Measurements from ENCODE around the gene CADM4.
A peak's percentile ranks its signal among the peaks of the same experiment; 100 is the strongest.

Gene CADM4

GRCh38 chr19:43634068-43634467 is 5.6 kb downstream of the CADM4 start:
- DNase-seq (ENCODE audit: low read depth in 3 of 3): no peak

- no peak for DNase-seq (ENCODE audit: low read depth in 3 of 3)
These were observed 6.1 kb downstream of the CADM4 start for GRCh38 chr19:43633520-43633919.

GRCh38 chr19:43631491-43631890 is 8.2 kb downstream of the CADM4 start:
- DNase-seq (ENCODE audit: low read depth in 3 of 3): no peak

GRCh38 chr19:43628646-43629326 is 10.9 kb downstream of the CADM4 start:
- no peak for DNase-seq (ENCODE audit: low read depth in 3 of 3)

GRCh38 chr19:43626838-43627237 is 12.8 kb downstream of the CADM4 start:
- no peak for DNase-seq (ENCODE audit: low read depth in 3 of 3)

GRCh38 chr19:43625918-43626579 is 13.6 kb downstream of the CADM4 start:
- peak in 1 of 3 donors; percentile 34 for DNase-seq (ENCODE audit: low read depth in 3 of 3)

GRCh38 chr19:43624933-43625332 is 14.7 kb downstream of the CADM4 start:
- DNase-seq (ENCODE audit: low read depth in 3 of 3): peak; percentile 74 to 89 (median 85)

- DNase-seq (ENCODE audit: low read depth in 3 of 3): no peak
These were observed 15.6 kb downstream of the CADM4 start for GRCh38 chr19:43623889-43624670.

GRCh38 chr19:43622956-43623355 is 16.7 kb downstream of the CADM4 start:
- no peak for DNase-seq (ENCODE audit: low read depth in 3 of 3)

GRCh38 chr19:43622070-43622469 is 17.6 kb downstream of the CADM4 start:
- DNase-seq (ENCODE audit: low read depth in 3 of 3): no peak

GRCh38 chr19:43620061-43621001 is 19.3 kb downstream of the CADM4 start:
- peak in 2 of 3 donors; percentile 78 to 80 for DNase-seq (ENCODE audit: low read depth in 3 of 3)

GRCh38 chr19:43619262-43620060 is 20.2 kb downstream of the CADM4 start, which contains the start of gene ZNF428:
ZNF428 (minus strand) TSS chr19:43619629; CDS start chr19:43614304, 5,325 bp downstream.
- DNase-seq (ENCODE audit: low read depth in 3 of 3): peak; percentile 77 to 85 (median 79)

- DNase-seq (ENCODE audit: low read depth in 3 of 3): peak in 2 of 3 donors; percentile 38 to 43
These were observed 20.8 kb downstream of the CADM4 start for GRCh38 chr19:43618921-43619261.

GRCh38 chr19:43616954-43617353 is 22.7 kb downstream of the CADM4 start:
- DNase-seq (ENCODE audit: low read depth in 3 of 3): no peak

- no peak for DNase-seq (ENCODE audit: low read depth in 3 of 3)
These were observed 23.3 kb downstream of the CADM4 start for GRCh38 chr19:43616306-43616705.

GRCh38 chr19:43612374-43612773 is 27.3 kb downstream of the CADM4 start:
- no peak for DNase-seq (ENCODE audit: low read depth in 3 of 3)

GRCh38 chr19:43611788-43612187 is 27.9 kb downstream of the CADM4 start, which contains the start of gene SRRM5:
SRRM5 (plus strand) TSS chr19:43612088; CDS start chr19:43612122, 34 bp downstream.
- DNase-seq (ENCODE audit: low read depth in 3 of 3): no peak

GRCh38 chr19:43610493-43610892 is 29.2 kb downstream of the CADM4 start:
- no peak for DNase-seq (ENCODE audit: low read depth in 3 of 3)

GRCh38 chr19:43609872-43610271 is 29.8 kb downstream of the CADM4 start:
- DNase-seq (ENCODE audit: low read depth in 3 of 3): no peak
